ENCODE measurements around the gene FOSB. TPM values are rescaled to one million over a fixed set of nuclear protein-coding genes. Genes with fewer than 3 reads are reported as not detected.

Gene FOSB
- total and polyA plus RNA-seq, 9 of the 15 experiments (the other 6 are each of a cell fraction or from before 2014, with no cell fraction given), result 0.11 to 2.7 (median 0.73) TPM

GRCh38 chr19:45467456-45468158 lies at the start of gene FOSB (continued):
- TF ChIP-seq FUS (optimal IDR thresholded peaks at IDR 0.05; ENCODE audit: low read depth, low read length) (no peak), CTCF (IDR thresholded peaks at IDR 0.05 in 2 of 3, conservative IDR thresholded peaks at IDR 0.05 in 1 of 3; ENCODE audit: insufficient read depth in 2 of 3, low read depth in 1 of 3, low read length in 3 of 3) (no peak; a peak in 1 of 6 replicates), SAFB2 (IDR thresholded peaks at IDR 0.05; ENCODE audit: borderline replicate concordance, low read depth, low read length, severe bottlenecking) (no peak), ZNF146 (CRISPR knock-in tag; IDR thresholded peaks at IDR 0.05; ENCODE audit: unreplicated experiment) (no peak), ZBTB11 (CRISPR knock-in tag; IDR thresholded peaks at IDR 0.05) (0 out of 6 replicates have a peak, but pooled peaks of 1 of the 3 experiments have one; percentile 46), CBX2 (IDR thresholded peaks at IDR 0.05; ENCODE audit: insufficient read depth, low read length, poor library complexity, severe bottlenecking) (no peak), FOXA1 (IDR thresholded peaks at IDR 0.05; ENCODE audit: borderline replicate concordance) (no peak), NUFIP1 (IDR thresholded peaks at IDR 0.05; ENCODE audit: partially characterized antibody) (no peak), ZNF444 (CRISPR knock-in tag; IDR thresholded peaks at IDR 0.05) (no peak), ZNF778 (CRISPR knock-in tag; IDR thresholded peaks at IDR 0.05) (no peak), ZBTB12 (CRISPR knock-in tag; IDR thresholded peaks at IDR 0.05) (peak; percentile 93), THRB (CRISPR knock-in tag; conservative IDR thresholded peaks at IDR 0.05) (no peak), HMGN3 (IDR thresholded peaks at IDR 0.05; ENCODE audit: borderline replicate concordance, extremely low read depth, insufficient read length, low read depth, low read length) (peak; percentile 91), ZNF140 (CRISPR knock-in tag; IDR thresholded peaks at IDR 0.05) (no peak), SMAD2 (IDR thresholded peaks at IDR 0.05; ENCODE audit: low read depth, low read length) (no peak), SUPT5H (IDR thresholded peaks at IDR 0.05) (peak; percentile 69), BHLHE40 (IDR thresholded peaks at IDR 0.05; ENCODE audit: low read length) (0 out of 2 replicates have a peak, but pooled peaks have one; percentile 5), ADNP (tag; IDR thresholded peaks at IDR 0.05) (no peak), MTA1 (IDR thresholded peaks at IDR 0.05; ENCODE audit: borderline replicate concordance) (no peak), NRF1 (conservative IDR thresholded peaks at IDR 0.05 in 1 of 2, IDR thresholded peaks at IDR 0.05 in 1 of 2) (peak; percentile 98)
